ENCODE measurements around the gene DCDC2C. TPM values are rescaled to one million over a fixed set of nuclear protein-coding genes. Genes with fewer than 3 reads are reported as not detected.

DCDC2C gene
- total RNA-seq, 1 experiment from 2014 or later: not detected

- in situ Hi-C loops (cut with HindIII; ENCODE audit: low pct_unique_long_range_greater_than_20kb, low sequenced_read_pairs): no loop called here
- ChIA-PET CTCF (no interaction called here), POLR2A (no interaction called here)
- no TSS peak for BruUV-seq (replicated peaks)
- Histone ChIP-seq H3K27ac (ENCODE audit: low read length) (no peak overlapping the region), H3K4me1 (ENCODE audit: control insufficient read depth, insufficient read depth, low read length) (no peaks in the 10 kb centered on the region), H3K9me3 (ENCODE audit: control insufficient read depth, insufficient read depth, low read depth, low read length) (no peaks in the 10 kb centered on the region), H3K36me3 (ENCODE audit: control insufficient read depth, insufficient read depth, low read length) (no peaks in the 10 kb centered on the region), H3K27me3 (ENCODE audit: control insufficient read depth, insufficient read depth, low read length) (peaks cover 25% of the 10 kb centered on the region), H3K4me3 (ENCODE audit: low read depth in 2 of 2, low read length in 2 of 2) (no peak overlapping the region)
- TF ChIP-seq CTCF (IDR thresholded peaks at IDR 0.05): no peak
- no peak for TF ChIP-seq REST (IDR thresholded peaks at IDR 0.05; ENCODE audit: insufficient read depth in 1 of 2, low read depth in 2 of 2, low read length in 1 of 2)
- no peak for TF ChIP-seq TCF7L2 (IDR thresholded peaks at IDR 0.05; ENCODE audit: low read depth, low read length)
- no peak for TF ChIP-seq SIN3A (IDR thresholded peaks at IDR 0.05; ENCODE audit: borderline replicate concordance, insufficient read depth, low read depth, low read length)
- no peak for TF ChIP-seq POLR2AphosphoS5 (IDR thresholded peaks at IDR 0.05; ENCODE audit: low read depth, low read length)
- no peak for ATAC-seq
- DNase-seq (ENCODE audit: low read depth, low spot score): no peak
- intact Hi-C loops (cut with micrococcal nuclease; ENCODE audit: unreplicated experiment): loop anchor here (5.0 kb wide), 1 partner anchor 47 kb away; no protein-coding TSS in a partner anchor
Observed at GRCh38 chr2:3784731-3785130, 81.4 kb downstream of the DCDC2C start.

GRCh38 chr2:3785220-3785889 lies 82.0 kb downstream of the DCDC2C start:
- no peak for TF ChIP-seq POLR2AphosphoS5 (IDR thresholded peaks at IDR 0.05; ENCODE audit: low read depth, low read length)
- no peak for TF ChIP-seq TCF7L2 (IDR thresholded peaks at IDR 0.05; ENCODE audit: low read depth, low read length)
- no peak for TF ChIP-seq CTCF (IDR thresholded peaks at IDR 0.05)
- no peak for TF ChIP-seq SIN3A (IDR thresholded peaks at IDR 0.05; ENCODE audit: borderline replicate concordance, insufficient read depth, low read depth, low read length)
- no peak for TF ChIP-seq REST (IDR thresholded peaks at IDR 0.05; ENCODE audit: insufficient read depth in 1 of 2, low read depth in 2 of 2, low read length in 1 of 2)
- POLR2A ChIA-PET: no interaction called here
- no peak overlapping the region for H3K4me3 ChIP-seq (ENCODE audit: low read depth in 2 of 2, low read length in 2 of 2)
- peaks cover 25% of the 10 kb centered on the region for H3K27me3 ChIP-seq (ENCODE audit: control insufficient read depth, insufficient read depth, low read length)
- CTCF ChIA-PET: no interaction called here
- no peak for DNase-seq (ENCODE audit: low read depth, low spot score)
- in situ Hi-C loops (cut with HindIII; ENCODE audit: low pct_unique_long_range_greater_than_20kb, low sequenced_read_pairs) (no loop called here), intact Hi-C loops (cut with micrococcal nuclease; ENCODE audit: unreplicated experiment) (no loop called here)
- H3K4me1 ChIP-seq (ENCODE audit: control insufficient read depth, insufficient read depth, low read length): no peaks in the 10 kb centered on the region
- no peaks in the 10 kb centered on the region for H3K9me3 ChIP-seq (ENCODE audit: control insufficient read depth, insufficient read depth, low read depth, low read length)
- BruUV-seq (replicated peaks): no TSS peak
- ATAC-seq: no peak
- no peak overlapping the region for H3K27ac ChIP-seq (ENCODE audit: low read length)
- no peaks in the 10 kb centered on the region for H3K36me3 ChIP-seq (ENCODE audit: control insufficient read depth, insufficient read depth, low read length)

All from Panc1 (cell line).